ENCODE data around the gene VTI1A.

Gene VTI1A

DNA sequence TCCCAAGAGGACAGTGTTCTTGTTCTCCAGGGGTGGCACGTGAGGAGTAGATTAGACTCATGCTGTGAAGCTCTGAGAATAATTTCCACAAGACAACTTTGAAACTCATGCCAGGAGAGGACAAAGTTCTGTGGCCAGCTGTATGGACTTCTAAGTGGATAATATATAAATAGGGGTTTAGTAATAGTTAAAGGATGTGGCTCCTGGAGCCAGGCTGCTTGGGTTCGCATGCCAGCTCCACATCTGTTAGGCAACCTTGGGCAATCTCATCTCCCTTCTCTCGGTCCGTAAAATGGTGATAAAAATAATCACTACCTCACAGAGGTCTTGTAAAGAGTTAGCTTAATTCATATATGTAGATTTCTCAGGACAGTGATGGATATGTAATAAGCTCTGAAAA is 37.3 kb upstream of the VTI1A start:
- no peaks in the 10 kb centered on the region for H3K9me3 ChIP-seq (ENCODE audit: control insufficient read depth, insufficient read depth, low read depth, low read length)
- H3K36me3 ChIP-seq (ENCODE audit: control insufficient read depth in 2 of 2, insufficient read depth in 1 of 2, low read length in 2 of 2) = no peaks in the 10 kb centered on the region
- TF ChIP-seq ZBTB1 (tag by site-specific recombination; IDR thresholded peaks at IDR 0.05) (no peak), ZNF121 (tag by site-specific recombination; IDR thresholded peaks at IDR 0.05) (no peak), ZNF621 (tag by site-specific recombination; IDR thresholded peaks at IDR 0.05) (no peak), YY1 (tag by site-specific recombination; IDR thresholded peaks at IDR 0.05) (no peak), ZNF341 (tag by site-specific recombination; IDR thresholded peaks at IDR 0.05; ENCODE audit: low read depth) (no peak), ZNF335 (tag by site-specific recombination; conservative IDR thresholded peaks at IDR 0.05) (no peak), ZNF114 (tag by site-specific recombination; IDR thresholded peaks at IDR 0.05) (no peak), ZNF174 (tag by site-specific recombination; IDR thresholded peaks at IDR 0.05) (no peak), ZNF529 (tag by site-specific recombination; IDR thresholded peaks at IDR 0.05; ENCODE audit: insufficient replicate concordance) (no peak), ZFP3 (tag by site-specific recombination; IDR thresholded peaks at IDR 0.05; ENCODE audit: low read depth) (no peak), ZNF585B (tag by site-specific recombination; IDR thresholded peaks at IDR 0.05) (no peak), SP7 (tag by site-specific recombination; IDR thresholded peaks at IDR 0.05) (no peak), ZNF629 (tag by site-specific recombination; IDR thresholded peaks at IDR 0.05) (no peak), ZNF792 (tag by site-specific recombination; IDR thresholded peaks at IDR 0.05) (no peak), ZNF184 (tag by site-specific recombination; IDR thresholded peaks at IDR 0.05) (no peak), FEZF1 (tag by site-specific recombination; IDR thresholded peaks at IDR 0.05) (no peak)
- TF ChIP-seq, protein P1, sequence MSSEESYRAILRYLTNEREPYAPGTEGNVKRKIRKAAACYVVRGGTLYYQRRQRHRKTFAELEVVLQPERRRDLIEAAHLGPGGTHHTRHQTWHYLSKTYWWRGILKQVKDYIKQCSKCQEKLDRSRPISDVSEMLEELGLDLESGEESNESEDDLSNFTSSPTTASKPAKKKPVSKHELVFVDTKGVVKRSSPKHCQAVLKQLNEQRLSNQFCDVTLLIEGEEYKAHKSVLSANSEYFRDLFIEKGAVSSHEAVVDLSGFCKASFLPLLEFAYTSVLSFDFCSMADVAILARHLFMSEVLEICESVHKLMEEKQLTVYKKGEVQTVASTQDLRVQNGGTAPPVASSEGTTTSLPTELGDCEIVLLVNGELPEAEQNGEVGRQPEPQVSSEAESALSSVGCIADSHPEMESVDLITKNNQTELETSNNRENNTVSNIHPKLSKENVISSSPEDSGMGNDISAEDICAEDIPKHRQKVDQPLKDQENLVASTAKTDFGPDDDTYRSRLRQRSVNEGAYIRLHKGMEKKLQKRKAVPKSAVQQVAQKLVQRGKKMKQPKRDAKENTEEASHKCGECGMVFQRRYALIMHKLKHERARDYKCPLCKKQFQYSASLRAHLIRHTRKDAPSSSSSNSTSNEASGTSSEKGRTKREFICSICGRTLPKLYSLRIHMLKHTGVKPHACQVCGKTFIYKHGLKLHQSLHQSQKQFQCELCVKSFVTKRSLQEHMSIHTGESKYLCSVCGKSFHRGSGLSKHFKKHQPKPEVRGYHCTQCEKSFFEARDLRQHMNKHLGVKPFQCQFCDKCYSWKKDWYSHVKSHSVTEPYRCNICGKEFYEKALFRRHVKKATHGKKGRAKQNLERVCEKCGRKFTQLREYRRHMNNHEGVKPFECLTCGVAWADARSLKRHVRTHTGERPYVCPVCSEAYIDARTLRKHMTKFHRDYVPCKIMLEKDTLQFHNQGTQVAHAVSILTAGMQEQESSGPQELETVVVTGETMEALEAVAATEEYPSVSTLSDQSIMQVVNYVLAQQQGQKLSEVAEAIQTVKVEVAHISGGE (tag by site-specific recombination; conservative IDR thresholded peaks at IDR 0.05; ENCODE audit: low read depth) = no peak
- TF ChIP-seq, protein P2, sequence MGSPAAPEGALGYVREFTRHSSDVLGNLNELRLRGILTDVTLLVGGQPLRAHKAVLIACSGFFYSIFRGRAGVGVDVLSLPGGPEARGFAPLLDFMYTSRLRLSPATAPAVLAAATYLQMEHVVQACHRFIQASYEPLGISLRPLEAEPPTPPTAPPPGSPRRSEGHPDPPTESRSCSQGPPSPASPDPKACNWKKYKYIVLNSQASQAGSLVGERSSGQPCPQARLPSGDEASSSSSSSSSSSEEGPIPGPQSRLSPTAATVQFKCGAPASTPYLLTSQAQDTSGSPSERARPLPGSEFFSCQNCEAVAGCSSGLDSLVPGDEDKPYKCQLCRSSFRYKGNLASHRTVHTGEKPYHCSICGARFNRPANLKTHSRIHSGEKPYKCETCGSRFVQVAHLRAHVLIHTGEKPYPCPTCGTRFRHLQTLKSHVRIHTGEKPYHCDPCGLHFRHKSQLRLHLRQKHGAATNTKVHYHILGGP (tag by site-specific recombination; IDR thresholded peaks at IDR 0.05) = no peak
- ChIA-PET CTCF (interaction anchor here (1.0 kb wide), 1 partner anchor 25 kb away, joined by 3 read pairs; no protein-coding TSS in a partner anchor), POLR2A (interaction anchor here (0.7 kb wide), 1 partner anchor 1356 kb away, joined by 3 read pairs; no protein-coding TSS in a partner anchor)
- H3K4me1 ChIP-seq (ENCODE audit: control insufficient read depth, insufficient read depth, low read length) = no peaks in the 10 kb centered on the region
- no peak overlapping the region for H3K27ac ChIP-seq (ENCODE audit: extremely low read depth, low read depth, low read length)
- H3K4me3 ChIP-seq (ENCODE audit: low read depth, low read length) = no peak overlapping the region

DNA sequence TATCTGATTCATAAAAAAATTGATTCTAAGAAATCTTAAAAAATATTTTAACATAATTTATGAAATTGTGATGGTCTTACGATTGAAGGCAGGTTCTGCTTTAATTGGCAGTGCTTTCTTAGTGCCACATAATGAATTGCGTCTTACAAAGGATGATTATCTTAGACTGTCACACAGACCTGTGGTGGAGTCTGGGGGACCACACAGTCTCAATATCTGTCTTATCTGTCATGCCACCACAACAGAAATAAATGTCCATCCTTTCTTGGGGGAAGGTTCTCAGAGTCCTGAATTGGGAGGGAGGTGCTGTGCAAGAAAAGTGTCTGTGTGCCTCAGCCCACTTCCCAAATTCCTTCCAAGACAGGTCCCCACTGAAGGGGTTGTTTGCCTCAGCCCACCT is 34.3 kb upstream of the VTI1A start:
- no peak overlapping the region for H3K4me3 ChIP-seq (ENCODE audit: low read depth, low read length)
- CTCF ChIA-PET = no interaction called here
- no peak overlapping the region for H3K27ac ChIP-seq (ENCODE audit: extremely low read depth, low read depth, low read length)
- H3K9me3 ChIP-seq (ENCODE audit: control insufficient read depth, insufficient read depth, low read depth, low read length) = no peaks in the 10 kb centered on the region
- POLR2A ChIA-PET = no interaction called here
- no peaks in the 10 kb centered on the region for H3K36me3 ChIP-seq (ENCODE audit: control insufficient read depth in 2 of 2, insufficient read depth in 1 of 2, low read length in 2 of 2)
- no peaks in the 10 kb centered on the region for H3K4me1 ChIP-seq (ENCODE audit: control insufficient read depth, insufficient read depth, low read length)
- TF ChIP-seq ZBTB20 (tag by site-specific recombination; IDR thresholded peaks at IDR 0.05) (no peak), ZNF530 (tag by site-specific recombination; IDR thresholded peaks at IDR 0.05; ENCODE audit: low read depth) (no peak), GLI4 (tag by site-specific recombination; IDR thresholded peaks at IDR 0.05) (no peak), TCF7L2 (IDR thresholded peaks at IDR 0.05; ENCODE audit: borderline replicate concordance, low read depth, low read length) (no peak), ZNF571 (tag by site-specific recombination; IDR thresholded peaks at IDR 0.05) (no peak), ZNF596 (tag by site-specific recombination; IDR thresholded peaks at IDR 0.05) (no peak)
- TF ChIP-seq, protein P3, sequence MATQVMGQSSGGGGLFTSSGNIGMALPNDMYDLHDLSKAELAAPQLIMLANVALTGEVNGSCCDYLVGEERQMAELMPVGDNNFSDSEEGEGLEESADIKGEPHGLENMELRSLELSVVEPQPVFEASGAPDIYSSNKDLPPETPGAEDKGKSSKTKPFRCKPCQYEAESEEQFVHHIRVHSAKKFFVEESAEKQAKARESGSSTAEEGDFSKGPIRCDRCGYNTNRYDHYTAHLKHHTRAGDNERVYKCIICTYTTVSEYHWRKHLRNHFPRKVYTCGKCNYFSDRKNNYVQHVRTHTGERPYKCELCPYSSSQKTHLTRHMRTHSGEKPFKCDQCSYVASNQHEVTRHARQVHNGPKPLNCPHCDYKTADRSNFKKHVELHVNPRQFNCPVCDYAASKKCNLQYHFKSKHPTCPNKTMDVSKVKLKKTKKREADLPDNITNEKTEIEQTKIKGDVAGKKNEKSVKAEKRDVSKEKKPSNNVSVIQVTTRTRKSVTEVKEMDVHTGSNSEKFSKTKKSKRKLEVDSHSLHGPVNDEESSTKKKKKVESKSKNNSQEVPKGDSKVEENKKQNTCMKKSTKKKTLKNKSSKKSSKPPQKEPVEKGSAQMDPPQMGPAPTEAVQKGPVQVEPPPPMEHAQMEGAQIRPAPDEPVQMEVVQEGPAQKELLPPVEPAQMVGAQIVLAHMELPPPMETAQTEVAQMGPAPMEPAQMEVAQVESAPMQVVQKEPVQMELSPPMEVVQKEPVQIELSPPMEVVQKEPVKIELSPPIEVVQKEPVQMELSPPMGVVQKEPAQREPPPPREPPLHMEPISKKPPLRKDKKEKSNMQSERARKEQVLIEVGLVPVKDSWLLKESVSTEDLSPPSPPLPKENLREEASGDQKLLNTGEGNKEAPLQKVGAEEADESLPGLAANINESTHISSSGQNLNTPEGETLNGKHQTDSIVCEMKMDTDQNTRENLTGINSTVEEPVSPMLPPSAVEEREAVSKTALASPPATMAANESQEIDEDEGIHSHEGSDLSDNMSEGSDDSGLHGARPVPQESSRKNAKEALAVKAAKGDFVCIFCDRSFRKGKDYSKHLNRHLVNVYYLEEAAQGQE (tag by site-specific recombination; IDR thresholded peaks at IDR 0.05) = no peak
- TF ChIP-seq, protein P4, sequence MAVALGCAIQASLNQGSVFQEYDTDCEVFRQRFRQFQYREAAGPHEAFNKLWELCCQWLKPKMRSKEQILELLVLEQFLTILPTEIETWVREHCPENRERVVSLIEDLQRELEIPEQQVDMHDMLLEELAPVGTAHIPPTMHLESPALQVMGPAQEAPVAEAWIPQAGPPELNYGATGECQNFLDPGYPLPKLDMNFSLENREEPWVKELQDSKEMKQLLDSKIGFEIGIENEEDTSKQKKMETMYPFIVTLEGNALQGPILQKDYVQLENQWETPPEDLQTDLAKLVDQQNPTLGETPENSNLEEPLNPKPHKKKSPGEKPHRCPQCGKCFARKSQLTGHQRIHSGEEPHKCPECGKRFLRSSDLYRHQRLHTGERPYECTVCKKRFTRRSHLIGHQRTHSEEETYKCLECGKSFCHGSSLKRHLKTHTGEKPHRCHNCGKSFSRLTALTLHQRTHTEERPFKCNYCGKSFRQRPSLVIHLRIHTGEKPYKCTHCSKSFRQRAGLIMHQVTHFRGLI (tag by site-specific recombination; IDR thresholded peaks at IDR 0.05) = no peak
